HG03066 (cell line): Measurements from ENCODE around the gene GRWD1.

ENCODE experiments used
- ATAC-seq: cut with Tn5 transposase; IDR thresholded peaks from one replicate; pipeline ENCODE4 v1.9.1; 2021; ENCODE audit warnings: low read depth; ENCODE audit not compliant: unreplicated experiment

GRWD1 gene

GRCh38 chr19:48445606-48446481 lies at the start of gene GRWD1:
GRWD1 (plus strand) TSS chr19:48445983; CDS start chr19:48446006, 23 bp downstream.
- peak; percentile 85 for ATAC-seq

- no peak for ATAC-seq
Observed at GRCh38 chr19:48396016-48396823, 49.6 kb upstream of the GRWD1 start.

- no peak for ATAC-seq
Observed at GRCh38 chr19:48396824-48397176, 49.0 kb upstream of the GRWD1 start.

- no peak for ATAC-seq
Observed at GRCh38 chr19:48397263-48398101, 48.3 kb upstream of the GRWD1 start.

- no peak for ATAC-seq
Observed at GRCh38 chr19:48398102-48398374, 47.7 kb upstream of the GRWD1 start.

- ATAC-seq, result no peak
Observed at GRCh38 chr19:48398375-48399235, 47.2 kb upstream of the GRWD1 start.

- no peak for ATAC-seq
Observed at GRCh38 chr19:48400018-48400742, 45.6 kb upstream of the GRWD1 start.

GRCh38 chr19:48401287-48401686 lies 44.5 kb upstream of the GRWD1 start:
- no peak for ATAC-seq

GRCh38 chr19:48403606-48404005 lies 42.2 kb upstream of the GRWD1 start:
- no peak for ATAC-seq

- ATAC-seq, result no peak
Observed at GRCh38 chr19:48405010-48405659, 40.6 kb upstream of the GRWD1 start.

- ATAC-seq, result no peak
Observed at GRCh38 chr19:48405850-48406249, 39.9 kb upstream of the GRWD1 start.

- ATAC-seq, result no peak
Observed at GRCh38 chr19:48413879-48414587, 31.8 kb upstream of the GRWD1 start.

GRCh38 chr19:48415395-48415794 lies 30.4 kb upstream of the GRWD1 start:
- ATAC-seq, result no peak

GRCh38 chr19:48415806-48416221 lies 30.0 kb upstream of the GRWD1 start:
- ATAC-seq, result no peak

- ATAC-seq, result no peak
Observed at GRCh38 chr19:48417421-48417820, 28.4 kb upstream of the GRWD1 start.

GRCh38 chr19:48418317-48419064 lies 27.3 kb upstream of the GRWD1 start:
- ATAC-seq, result no peak

GRCh38 chr19:48419158-48419920 lies 26.4 kb upstream of the GRWD1 start:
- ATAC-seq, result no peak
